Measurements from ENCODE around the gene TIMP3. TPM values are rescaled to one million over a fixed set of nuclear protein-coding genes. Genes with fewer than 3 reads are reported as not detected.

The TIMP3 gene
- polyA plus RNA-seq, 3 donors, result 120 to 146 (median 137) TPM

- DNase-seq (ENCODE audit: extremely low read depth in 1 of 11, low read depth in 9 of 11, low spot score in 4 of 11), result peak in 6 of 11 donors; percentile 55 to 79 (median 62)
Observed at GRCh38 chr22:32839831-32840584, 38.5 kb downstream of the TIMP3 start.

DNA sequence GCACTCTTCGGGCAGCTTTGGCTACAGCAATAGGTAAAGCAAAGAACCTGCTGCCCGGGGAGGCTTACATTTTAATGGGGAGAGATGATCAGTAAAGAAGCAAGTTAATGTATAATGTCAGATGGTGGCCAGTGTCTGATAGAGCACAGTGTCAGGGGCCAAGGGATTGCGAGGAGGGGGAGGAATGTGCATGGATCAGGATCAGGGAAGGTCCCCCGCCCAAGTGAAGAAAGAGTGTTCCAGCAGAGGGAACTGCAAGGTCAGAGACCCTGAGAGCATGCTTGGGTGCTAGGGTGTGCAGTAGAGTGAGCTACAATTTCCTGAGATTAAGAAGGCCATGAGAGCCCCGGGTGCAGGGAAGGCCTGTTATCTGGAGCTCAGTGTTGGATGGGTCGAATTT, 39.7 kb downstream of the TIMP3 start:
- DNase-seq (ENCODE audit: extremely low read depth in 1 of 11, low read depth in 9 of 11, low spot score in 4 of 11), result no peak

GRCh38 chr22:32842486-32842885, 41.0 kb downstream of the TIMP3 start:
- DNase-seq (ENCODE audit: extremely low read depth in 1 of 11, low read depth in 9 of 11, low spot score in 4 of 11), result no peak

DNA sequence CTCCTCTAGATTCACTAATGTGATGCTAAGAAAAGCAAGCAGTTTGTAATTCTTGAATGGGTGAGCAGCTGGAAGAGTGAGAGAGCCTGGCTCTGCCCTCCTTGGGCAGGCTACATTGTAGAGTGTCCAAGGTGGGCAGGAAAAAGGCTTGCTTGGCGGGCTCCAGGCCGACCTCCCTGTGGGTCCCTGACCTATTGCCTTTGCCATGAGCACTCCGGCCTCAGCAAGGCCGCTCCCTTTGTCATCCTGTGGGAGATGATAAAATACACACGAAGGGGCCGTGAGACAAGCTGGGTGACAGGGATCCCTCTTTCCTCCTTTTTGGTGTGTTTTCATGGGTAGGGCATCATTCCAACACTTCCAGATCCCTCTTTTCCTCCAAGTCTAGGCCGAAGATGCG, 41.8 kb downstream of the TIMP3 start:
- DNase-seq (ENCODE audit: extremely low read depth in 1 of 11, low read depth in 9 of 11, low spot score in 4 of 11), result no peak

DNA sequence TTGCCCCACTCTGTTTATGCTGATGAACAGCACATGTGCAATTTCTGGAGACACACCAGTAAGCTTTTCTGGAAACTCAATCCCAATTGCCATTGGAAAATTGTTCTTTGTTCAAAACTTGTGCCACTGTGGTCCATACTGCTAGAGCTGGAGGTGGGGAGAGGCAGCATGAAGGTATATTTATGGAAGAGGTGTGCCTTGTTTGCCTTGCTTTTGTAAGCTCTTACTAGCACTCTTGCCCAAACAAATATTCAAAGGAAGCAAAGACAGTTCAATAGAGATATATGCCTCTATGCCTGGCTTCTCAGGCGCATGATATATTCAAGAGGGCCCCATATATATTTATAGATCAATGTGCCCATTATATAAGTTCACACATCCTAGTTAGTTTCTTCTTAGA, 42.7 kb downstream of the TIMP3 start:
- DNase-seq (ENCODE audit: extremely low read depth in 1 of 11, low read depth in 9 of 11, low spot score in 4 of 11), result no peak

DNA sequence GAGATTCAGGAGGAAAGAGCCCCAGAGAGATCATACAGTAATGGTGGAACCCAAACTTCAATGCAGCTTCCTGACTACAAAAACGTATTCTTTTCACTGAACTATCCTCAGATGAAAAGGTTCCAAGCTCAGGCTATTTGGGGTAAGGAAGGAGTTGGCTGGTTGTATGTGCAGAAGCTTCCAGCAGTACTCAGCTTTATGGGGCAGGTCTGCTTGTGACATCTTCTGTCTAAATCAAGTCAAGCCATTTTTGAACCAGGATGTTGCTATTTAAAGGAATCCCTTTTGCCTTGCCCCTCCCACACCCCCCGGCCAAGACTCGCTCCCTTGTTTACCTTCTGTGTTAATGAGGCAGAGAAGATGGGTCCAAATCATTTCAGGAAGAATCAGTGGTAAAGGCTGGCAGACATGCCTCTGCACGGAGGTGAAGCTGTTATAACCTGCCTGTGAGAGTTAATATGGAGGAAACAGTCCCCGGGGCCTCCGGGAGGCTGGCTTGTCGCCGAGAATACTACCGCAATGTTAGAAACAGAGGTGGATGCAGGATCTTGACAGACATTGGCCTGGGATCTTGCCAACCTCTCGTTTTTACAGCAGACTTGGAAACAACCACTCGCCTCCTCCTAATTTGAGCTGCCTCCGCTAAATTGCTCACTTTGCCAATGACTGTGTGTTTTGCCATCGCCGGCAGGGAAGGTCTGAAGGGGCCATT, 45.4 kb downstream of the TIMP3 start:
- no peak for DNase-seq (ENCODE audit: extremely low read depth in 1 of 11, low read depth in 9 of 11, low spot score in 4 of 11)

- no peak for DNase-seq (ENCODE audit: extremely low read depth in 1 of 11, low read depth in 9 of 11, low spot score in 4 of 11)
Observed at GRCh38 chr22:32848226-32848625, 46.7 kb downstream of the TIMP3 start.

- no peak for DNase-seq (ENCODE audit: extremely low read depth in 1 of 11, low read depth in 9 of 11, low spot score in 4 of 11)
Observed at GRCh38 chr22:32849501-32849900, 48.0 kb downstream of the TIMP3 start.

GRCh38 chr22:32850157-32850556, 48.7 kb downstream of the TIMP3 start:
- no peak for DNase-seq (ENCODE audit: extremely low read depth in 1 of 11, low read depth in 9 of 11, low spot score in 4 of 11)

- no peak for DNase-seq (ENCODE audit: extremely low read depth in 1 of 11, low read depth in 9 of 11, low spot score in 4 of 11)
Observed at GRCh38 chr22:32850591-32851517, 49.3 kb downstream of the TIMP3 start.

DNA sequence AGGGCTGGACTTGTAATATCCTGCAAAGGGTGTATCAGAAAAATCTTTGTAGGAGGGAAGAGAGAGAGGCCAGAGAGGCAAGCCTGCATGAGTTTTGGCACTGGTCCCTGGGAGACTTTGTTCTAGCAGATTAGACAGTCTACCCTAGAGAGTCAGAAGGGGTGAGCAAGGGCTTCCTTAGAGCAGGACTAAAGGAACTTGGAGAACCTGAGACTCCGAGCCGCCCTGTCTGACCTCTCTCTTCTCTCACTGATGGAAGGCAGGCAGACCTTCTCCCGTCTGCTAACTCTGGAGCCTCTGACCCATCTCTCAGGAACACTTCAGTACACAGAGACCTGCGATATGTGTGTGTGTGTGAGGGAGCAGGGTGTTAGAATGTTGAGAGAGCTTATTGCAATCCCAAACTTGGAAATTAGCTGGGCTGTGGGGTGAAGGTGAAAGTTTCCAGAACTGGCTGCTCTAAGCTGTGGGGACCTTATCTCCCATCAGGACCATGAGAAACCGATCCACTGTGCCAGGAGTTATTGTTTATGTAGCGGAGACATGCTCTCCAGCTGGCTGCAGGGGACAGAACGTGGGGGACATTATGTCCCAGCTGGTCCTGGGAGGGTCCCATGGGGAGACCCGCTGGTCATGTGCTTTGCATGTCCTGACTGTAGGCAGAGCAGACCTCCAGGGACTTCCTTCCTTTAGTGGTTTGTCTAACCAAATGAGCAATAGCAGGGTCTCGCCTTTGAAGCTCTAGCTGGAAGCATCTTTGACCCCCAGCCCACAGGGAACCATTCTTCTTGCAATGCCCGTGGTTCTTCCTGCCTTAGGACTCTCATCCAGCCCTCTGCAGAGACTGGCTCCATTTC, 51.1 kb downstream of the TIMP3 start:
- no peak for DNase-seq (ENCODE audit: extremely low read depth in 1 of 11, low read depth in 9 of 11, low spot score in 4 of 11)

DNA sequence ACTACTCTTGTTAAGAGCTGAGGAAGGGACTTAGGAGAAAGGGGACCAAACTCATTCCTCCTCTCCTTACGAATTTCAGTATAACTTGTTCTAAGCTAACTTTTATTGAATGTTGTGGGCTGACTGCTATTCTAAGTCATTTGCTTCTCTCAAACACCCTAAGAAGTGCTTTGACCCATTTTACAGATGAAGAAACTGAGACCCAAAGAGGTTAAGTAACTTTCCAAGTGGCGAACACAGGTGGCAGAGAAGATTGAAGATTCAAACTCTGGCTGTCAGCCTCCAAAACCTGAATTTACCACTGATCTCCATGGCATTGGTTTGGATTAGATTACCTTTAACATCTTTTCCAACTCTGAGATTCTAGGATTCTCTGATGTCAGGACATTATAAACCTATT, 52.2 kb downstream of the TIMP3 start:
- DNase-seq (ENCODE audit: extremely low read depth in 1 of 11, low read depth in 9 of 11, low spot score in 4 of 11), result no peak

- no peak for DNase-seq (ENCODE audit: extremely low read depth in 1 of 11, low read depth in 9 of 11, low spot score in 4 of 11)
Observed at GRCh38 chr22:32854351-32854804, 52.9 kb downstream of the TIMP3 start.

- no peak for DNase-seq (ENCODE audit: extremely low read depth in 1 of 11, low read depth in 9 of 11, low spot score in 4 of 11)
Observed at GRCh38 chr22:32855045-32855756, 53.7 kb downstream of the TIMP3 start.

DNA sequence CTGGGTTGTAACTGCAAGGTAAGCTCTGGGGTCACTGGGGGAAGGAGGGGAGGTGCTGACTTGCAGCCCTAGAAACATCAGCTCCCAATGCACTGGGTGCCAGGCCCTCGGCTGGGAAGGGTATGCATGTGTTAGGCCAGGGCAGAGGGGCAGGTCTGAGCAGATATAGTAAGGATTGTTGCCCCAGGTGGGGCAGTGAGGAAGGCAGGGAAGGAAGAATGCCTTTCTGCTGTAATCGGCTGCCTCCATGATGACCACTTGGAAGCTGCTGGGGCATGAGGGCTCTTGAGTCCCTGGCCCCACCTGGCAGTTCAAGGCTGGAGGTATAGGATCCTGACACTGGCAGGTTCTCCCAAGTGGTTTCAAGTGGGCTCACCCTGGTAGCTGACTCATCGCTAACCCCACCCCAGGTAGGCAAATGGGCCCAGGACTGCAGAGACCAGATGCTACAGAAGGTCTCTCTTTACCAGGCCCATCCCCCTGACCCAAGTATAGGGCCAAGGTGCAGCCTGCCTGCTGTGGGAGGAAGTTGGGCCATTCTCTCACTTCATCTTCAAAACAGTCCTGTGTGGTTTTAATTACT, 56.7 kb downstream of the TIMP3 start:
- DNase-seq (ENCODE audit: extremely low read depth in 1 of 11, low read depth in 9 of 11, low spot score in 4 of 11), result no peak

- DNase-seq (ENCODE audit: extremely low read depth in 1 of 11, low read depth in 9 of 11, low spot score in 4 of 11), result no peak
Observed at GRCh38 chr22:32858957-32859356, 57.5 kb downstream of the TIMP3 start.

DNA sequence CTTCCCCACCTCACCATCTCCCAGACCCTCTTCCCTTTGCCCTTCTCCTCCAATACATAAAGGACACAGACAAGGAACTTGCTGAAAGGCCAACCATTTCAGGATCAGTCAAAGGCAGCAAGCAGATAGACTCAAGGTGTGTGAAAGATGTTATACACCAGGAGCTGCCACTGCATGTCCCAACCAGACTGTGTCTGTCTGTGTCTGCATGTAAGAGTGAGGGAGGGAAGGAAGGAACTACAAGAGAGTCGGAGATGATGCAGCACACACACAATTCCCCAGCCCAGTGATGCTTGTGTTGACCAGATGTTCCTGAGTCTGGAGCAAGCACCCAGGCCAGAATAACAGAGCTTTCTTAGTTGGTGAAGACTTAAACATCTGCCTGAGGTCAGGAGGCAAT, 58.2 kb downstream of the TIMP3 start:
- no peak for DNase-seq (ENCODE audit: extremely low read depth in 1 of 11, low read depth in 9 of 11, low spot score in 4 of 11)

DNA sequence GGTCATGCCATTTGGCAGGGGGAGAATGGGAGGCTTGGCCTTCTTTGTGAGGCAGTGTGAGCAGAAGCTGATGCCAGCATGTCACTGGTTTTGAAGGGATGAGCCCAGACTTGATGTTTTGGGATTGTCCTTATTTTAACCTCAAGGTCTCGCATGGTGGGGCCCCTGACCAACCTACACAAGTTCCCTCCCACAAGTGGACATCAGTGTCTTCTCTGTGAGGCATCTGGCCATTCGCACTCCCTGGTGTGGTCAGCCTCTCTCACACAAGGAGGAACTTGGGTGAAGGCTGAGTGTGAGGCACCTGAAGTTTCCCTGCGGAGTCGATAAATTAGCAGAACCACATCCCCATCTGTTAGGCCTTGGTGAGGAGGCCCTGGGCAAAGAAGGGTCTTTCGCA, 59.8 kb downstream of the TIMP3 start:
- DNase-seq (ENCODE audit: extremely low read depth in 1 of 11, low read depth in 9 of 11, low spot score in 4 of 11), result no peak
